ENCODE measurements around the gene HS2ST1. TPM values are rescaled to one million over a fixed set of nuclear protein-coding genes. Genes with fewer than 3 reads are reported as not detected.
"Not testable (repeated sequence)": the region's sequence is repeated elsewhere in the genome, so short reads cannot be mapped to it uniquely, and the experiment has no call there.

The HS2ST1 gene
- total and polyA plus RNA-seq, 11 donors = 3.4 to 20.3 (median 13.6) TPM

DNA sequence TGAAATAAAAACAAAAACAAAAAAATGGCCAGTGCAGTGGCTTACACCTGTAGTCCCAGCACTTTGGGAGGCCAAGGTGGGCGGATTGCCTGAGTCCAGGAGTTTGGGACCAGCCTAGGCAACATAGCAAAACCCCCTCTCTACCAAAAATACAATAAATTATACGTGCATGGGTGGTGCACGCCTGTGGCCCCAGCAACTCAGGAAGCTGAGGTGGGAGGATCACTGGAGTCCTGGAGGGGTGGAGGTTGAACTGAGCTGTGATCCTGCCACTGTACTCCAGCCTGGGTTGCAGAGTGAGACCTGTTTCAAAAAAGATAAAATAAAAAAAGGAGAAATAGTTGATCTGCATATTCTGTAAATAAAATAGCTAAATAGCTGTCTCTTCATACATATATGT lies 41.2 kb downstream of the HS2ST1 start:
- no peak for TF ChIP-seq POLR2A (IDR thresholded peaks at IDR 0.05)
- TF ChIP-seq, protein P1, sequence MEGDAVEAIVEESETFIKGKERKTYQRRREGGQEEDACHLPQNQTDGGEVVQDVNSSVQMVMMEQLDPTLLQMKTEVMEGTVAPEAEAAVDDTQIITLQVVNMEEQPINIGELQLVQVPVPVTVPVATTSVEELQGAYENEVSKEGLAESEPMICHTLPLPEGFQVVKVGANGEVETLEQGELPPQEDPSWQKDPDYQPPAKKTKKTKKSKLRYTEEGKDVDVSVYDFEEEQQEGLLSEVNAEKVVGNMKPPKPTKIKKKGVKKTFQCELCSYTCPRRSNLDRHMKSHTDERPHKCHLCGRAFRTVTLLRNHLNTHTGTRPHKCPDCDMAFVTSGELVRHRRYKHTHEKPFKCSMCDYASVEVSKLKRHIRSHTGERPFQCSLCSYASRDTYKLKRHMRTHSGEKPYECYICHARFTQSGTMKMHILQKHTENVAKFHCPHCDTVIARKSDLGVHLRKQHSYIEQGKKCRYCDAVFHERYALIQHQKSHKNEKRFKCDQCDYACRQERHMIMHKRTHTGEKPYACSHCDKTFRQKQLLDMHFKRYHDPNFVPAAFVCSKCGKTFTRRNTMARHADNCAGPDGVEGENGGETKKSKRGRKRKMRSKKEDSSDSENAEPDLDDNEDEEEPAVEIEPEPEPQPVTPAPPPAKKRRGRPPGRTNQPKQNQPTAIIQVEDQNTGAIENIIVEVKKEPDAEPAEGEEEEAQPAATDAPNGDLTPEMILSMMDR (IDR thresholded peaks at IDR 0.05) = no peak
- Histone ChIP-seq H3K36me3 (no peaks in the 10 kb centered on the region), H3K4me3 (no peak overlapping the region), H3K9me3 (no peaks in the 10 kb centered on the region), H3K27ac (no peak overlapping the region), H3K27me3 (no peaks in the 10 kb centered on the region), H3K4me1 (peaks cover 0 to 9% (median 0%) of the 10 kb centered on the region in 12 donors)
- 76 to 90% (median 86%) methylated on average over 3 of the region's 3 CpGs for WGBS, 4 donors
- ATAC-seq = no peak
- intact Hi-C loops (cut with DNase I) = no loop called here
- no peak for DNase-seq

DNA sequence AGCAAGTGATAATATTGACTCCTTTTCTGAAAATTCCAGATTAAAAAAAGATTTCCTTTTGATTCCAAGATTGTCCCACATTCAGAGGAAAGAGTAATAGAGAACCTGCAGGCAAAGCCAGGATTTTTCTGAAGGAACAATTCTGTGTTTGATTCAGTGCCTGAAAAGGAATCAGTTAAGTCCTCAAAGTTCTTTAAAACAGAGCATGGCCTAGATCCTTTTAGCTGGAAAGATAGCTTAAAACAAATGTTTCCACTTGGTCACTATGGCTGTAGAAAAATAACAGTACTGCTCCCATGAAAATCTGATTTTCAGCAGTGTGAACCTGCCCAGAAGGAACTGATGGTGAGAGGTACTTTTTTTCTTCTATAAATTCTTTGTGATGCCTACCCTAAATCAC lies 41.8 kb downstream of the HS2ST1 start:
- H3K4me3 ChIP-seq = no peak overlapping the region
- no peaks in the 10 kb centered on the region for H3K36me3 ChIP-seq
- H3K9me3 ChIP-seq = no peaks in the 10 kb centered on the region
- H3K27me3 ChIP-seq = no peaks in the 10 kb centered on the region
- no peak for TF ChIP-seq POLR2A (IDR thresholded peaks at IDR 0.05)
- TF ChIP-seq, protein P1 (IDR thresholded peaks at IDR 0.05) = no peak
- DNase-seq = no peak
- peaks cover 0 to 7% (median 0%) of the 10 kb centered on the region in 12 donors for H3K4me1 ChIP-seq
- ATAC-seq = no peak
- intact Hi-C loops (cut with DNase I) = no loop called here
- H3K27ac ChIP-seq = no peak overlapping the region

DNA sequence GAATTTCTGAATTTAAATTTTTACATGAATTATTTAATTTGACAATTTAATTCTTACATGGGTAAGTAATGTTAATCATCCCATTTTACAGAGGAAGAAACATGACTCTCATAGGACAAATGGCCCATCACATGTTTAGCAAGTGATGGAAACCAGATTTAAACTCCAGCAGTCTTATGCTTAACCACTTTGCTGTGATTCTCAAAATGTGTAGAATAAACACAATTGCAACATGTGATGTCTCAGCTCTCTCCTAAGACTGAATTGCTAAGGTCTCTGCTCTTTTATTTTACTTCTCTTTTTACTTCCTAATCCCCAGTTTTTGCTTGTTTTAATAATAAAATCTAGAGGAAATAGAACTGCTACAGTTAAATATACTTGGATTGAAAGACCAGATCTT lies 42.8 kb downstream of the HS2ST1 start:
- Histone ChIP-seq H3K4me1 (peaks cover 0 to 7% (median 0%) of the 10 kb centered on the region in 12 donors), H3K36me3 (no peaks in the 10 kb centered on the region), H3K27me3 (no peaks in the 10 kb centered on the region), H3K4me3 (no peak overlapping the region), H3K9me3 (no peaks in the 10 kb centered on the region), H3K27ac (no peak overlapping the region)
- no peak for TF ChIP-seq POLR2A (IDR thresholded peaks at IDR 0.05)
- TF ChIP-seq, protein P1 (IDR thresholded peaks at IDR 0.05) = no peak
- DNase-seq = no peak
- no peak for ATAC-seq
- intact Hi-C loops (cut with DNase I) = no loop called here

DNA sequence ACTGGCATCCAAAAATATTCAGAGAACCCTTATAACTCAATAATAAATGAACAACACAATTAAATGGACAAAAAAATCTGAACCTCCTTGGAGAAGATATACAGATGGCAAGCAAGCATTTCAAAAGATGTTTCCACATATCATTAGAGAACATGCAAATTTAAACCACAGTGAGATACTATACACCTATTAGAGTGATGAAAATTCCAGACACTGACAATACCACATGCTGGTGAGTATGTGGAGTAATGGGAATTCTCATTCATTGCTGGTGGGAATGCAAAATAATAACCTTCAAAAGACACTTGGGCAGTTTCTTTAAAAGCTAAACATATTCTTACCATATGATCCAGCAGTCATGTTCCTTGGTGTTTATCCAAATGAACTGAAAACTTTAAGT lies 46.1 kb downstream of the HS2ST1 start:
- Histone ChIP-seq H3K27me3 (no peaks in the 10 kb centered on the region), H3K4me1 (peaks cover 0 to 5% (median 0%) of the 10 kb centered on the region in 12 donors), H3K36me3 (no peaks in the 10 kb centered on the region), H3K4me3 (no peak overlapping the region), H3K27ac (no peak overlapping the region), H3K9me3 (no peaks in the 10 kb centered on the region)
- no peak for TF ChIP-seq POLR2A (IDR thresholded peaks at IDR 0.05)
- TF ChIP-seq, protein P1 (IDR thresholded peaks at IDR 0.05) = no peak
- intact Hi-C loops (cut with DNase I) = loop anchor here in 1 of 10 donors (5.0 kb wide), 1 partner anchor 118 kb away; no protein-coding TSS in a partner anchor
- ATAC-seq (no peak), DNase-seq (no peak)

DNA sequence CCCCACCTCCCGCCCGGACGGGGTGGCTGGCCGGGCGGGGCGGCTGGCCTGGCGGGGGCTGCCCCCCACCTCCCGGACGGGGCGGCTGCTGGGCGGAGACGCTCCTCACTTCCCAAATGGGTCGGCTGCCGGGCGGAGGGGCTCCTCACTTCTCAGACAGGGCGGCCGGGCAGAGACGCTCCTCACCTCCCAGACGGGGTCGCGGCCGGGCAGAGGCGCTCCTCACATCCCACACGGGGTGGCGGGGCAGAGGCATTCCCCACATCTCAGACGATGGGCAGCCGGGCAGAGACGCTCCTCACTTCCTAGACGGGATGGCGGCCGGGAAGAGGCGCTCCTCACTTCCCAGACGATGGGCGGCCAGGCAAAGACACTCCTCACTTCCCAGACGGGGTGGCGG lies 49.4 kb downstream of the HS2ST1 start:
- H3K27ac ChIP-seq, H3K9me3 ChIP-seq, H3K4me3 ChIP-seq, H3K4me1 ChIP-seq, H3K27me3 ChIP-seq, DNase-seq, ATAC-seq, H3K36me3 ChIP-seq: not testable (repeated sequence)
- intact Hi-C loops (cut with DNase I) = loop anchor here in 2 of 10 donors (2.0 to 5.0 kb wide), 2 partner anchors 122 to 131 kb away; no protein-coding TSS in a partner anchor
- 94 to 96% (median 94%) methylated on average over 24 to 36 of the region's 36 CpGs; no CpG with 5 or more reads in 1 of the 4 donors for WGBS, 4 donors
